Hepatocyte (in vitro differentiated cells): Measurements from ENCODE around the gene MICALL2.

Experiments
- EZH2 ChIP-seq: fragments of 200-600 bp; sonication (generic); IDR thresholded peaks from 2 replicates; pipeline ENCODE4 v1.6.1; 2016; ENCODE audit warnings: antibody characterized with exemption, mild to moderate bottlenecking, borderline replicate concordance
- EZH2phosphoT487 ChIP-seq: fragments of 200-600 bp; sonication (generic); IDR thresholded peaks from one replicate; pipeline ENCODE4 v1.6.1; 2018; ENCODE audit warnings: antibody characterized with exemption, mild to moderate bottlenecking, low read depth, moderate library complexity; ENCODE audit not compliant: unreplicated experiment, severe bottlenecking
- TF ChIP-seq, protein P1 (sequence below): fragments of 200-600 bp; sonication (generic); IDR thresholded peaks from 2 replicates; pipeline ENCODE4 v1.5.1; 2016; ENCODE audit warnings: antibody characterized with exemption, mild to moderate bottlenecking; ENCODE audit not compliant: poor library complexity

DNA sequence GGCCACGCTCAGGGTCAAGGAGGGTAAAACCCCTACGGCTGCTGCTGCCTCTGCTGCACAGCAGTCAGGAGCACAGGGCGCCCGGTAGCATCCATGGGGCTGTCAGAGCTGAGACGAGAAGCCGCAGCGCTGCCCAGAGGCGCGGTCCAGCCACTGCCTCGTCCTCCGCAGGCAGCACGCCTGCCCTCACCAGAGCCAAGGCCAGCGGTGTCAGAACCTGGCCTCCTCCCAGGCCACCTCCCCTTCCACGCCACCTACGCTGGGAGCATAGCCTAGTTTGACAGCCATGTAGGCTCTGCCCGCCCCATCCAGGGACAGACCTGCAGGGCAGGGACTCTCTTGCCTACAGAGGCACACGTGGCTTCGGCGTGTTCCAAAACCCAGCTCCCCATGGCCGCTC is 28.7 kb upstream of the MICALL2 start:
- TF ChIP-seq, protein P1, sequence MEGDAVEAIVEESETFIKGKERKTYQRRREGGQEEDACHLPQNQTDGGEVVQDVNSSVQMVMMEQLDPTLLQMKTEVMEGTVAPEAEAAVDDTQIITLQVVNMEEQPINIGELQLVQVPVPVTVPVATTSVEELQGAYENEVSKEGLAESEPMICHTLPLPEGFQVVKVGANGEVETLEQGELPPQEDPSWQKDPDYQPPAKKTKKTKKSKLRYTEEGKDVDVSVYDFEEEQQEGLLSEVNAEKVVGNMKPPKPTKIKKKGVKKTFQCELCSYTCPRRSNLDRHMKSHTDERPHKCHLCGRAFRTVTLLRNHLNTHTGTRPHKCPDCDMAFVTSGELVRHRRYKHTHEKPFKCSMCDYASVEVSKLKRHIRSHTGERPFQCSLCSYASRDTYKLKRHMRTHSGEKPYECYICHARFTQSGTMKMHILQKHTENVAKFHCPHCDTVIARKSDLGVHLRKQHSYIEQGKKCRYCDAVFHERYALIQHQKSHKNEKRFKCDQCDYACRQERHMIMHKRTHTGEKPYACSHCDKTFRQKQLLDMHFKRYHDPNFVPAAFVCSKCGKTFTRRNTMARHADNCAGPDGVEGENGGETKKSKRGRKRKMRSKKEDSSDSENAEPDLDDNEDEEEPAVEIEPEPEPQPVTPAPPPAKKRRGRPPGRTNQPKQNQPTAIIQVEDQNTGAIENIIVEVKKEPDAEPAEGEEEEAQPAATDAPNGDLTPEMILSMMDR, result no peak
- no peak for TF ChIP-seq EZH2
- TF ChIP-seq EZH2phosphoT487, result no peak
